Endometrium (tissue), 2 donors: ENCODE data around the gene GPR162.

Experiments used
- FAIRE-seq: peaks from 2 replicates; lab custom pipeline; 2012; peaks lifted over from hg19 to GRCh38; lab: Jason Lieb, UNC
- donor health status: control.
- donor health status: control.

GPR162 gene

GRCh38 chr12:6821591-6822425 is at the start of gene GPR162:
TSS of gene GPR162 (plus strand) at chr12:6821821. CDS start at chr12:6823899, 2,078 bp downstream.
- no peak for FAIRE-seq

- no peak for FAIRE-seq
These were observed 49.3 kb upstream of the GPR162 start, which contains the start of gene LAG3 for GRCh38 chr12:6772331-6772695. TSS of gene LAG3 (plus strand) at chr12:6772520. CDS start at chr12:6772853, 333 bp downstream.

- no peak for FAIRE-seq
These were observed 48.7 kb upstream of the GPR162 start for GRCh38 chr12:6772726-6773589.

GRCh38 chr12:6773590-6774351 is 47.9 kb upstream of the GPR162 start:
- FAIRE-seq, result no peak

- FAIRE-seq, result no peak
These were observed 47.0 kb upstream of the GPR162 start for GRCh38 chr12:6774499-6775062.

- no peak for FAIRE-seq
These were observed 46.1 kb upstream of the GPR162 start for GRCh38 chr12:6775185-6776174.

GRCh38 chr12:6777386-6777785 is 44.2 kb upstream of the GPR162 start:
- no peak for FAIRE-seq

- no peak for FAIRE-seq
These were observed 43.4 kb upstream of the GPR162 start for GRCh38 chr12:6778217-6778573.

- peak; percentile 61 for FAIRE-seq
These were observed 42.8 kb upstream of the GPR162 start for GRCh38 chr12:6778574-6779550.

- FAIRE-seq, result no peak
These were observed 41.8 kb upstream of the GPR162 start for GRCh38 chr12:6779708-6780432.

GRCh38 chr12:6780573-6780972 is 41.0 kb upstream of the GPR162 start:
- FAIRE-seq, result no peak

- FAIRE-seq, result no peak
These were observed 39.5 kb upstream of the GPR162 start for GRCh38 chr12:6782119-6782518.

GRCh38 chr12:6782850-6783566 is 38.6 kb upstream of the GPR162 start:
- FAIRE-seq, result no peak

- FAIRE-seq, result no peak
These were observed 37.8 kb upstream of the GPR162 start for GRCh38 chr12:6783828-6784227.

GRCh38 chr12:6784296-6784695 is 37.3 kb upstream of the GPR162 start:
- FAIRE-seq, result no peak

GRCh38 chr12:6784761-6785160 is 36.9 kb upstream of the GPR162 start:
- FAIRE-seq, result no peak

GRCh38 chr12:6786416-6787094 is 35.1 kb upstream of the GPR162 start:
- no peak for FAIRE-seq

GRCh38 chr12:6787309-6787708 is 34.3 kb upstream of the GPR162 start:
- no peak for FAIRE-seq
